HUES6 (cell line): ENCODE data around the gene CDK17.
"Not testable (repeated sequence)": the region's sequence is repeated elsewhere in the genome, so short reads cannot be mapped to it uniquely, and the experiment has no call there.

Experiments
- H3K27ac ChIP-seq: 2 replicates; pipeline ENCODE4 v1.7.0; 2013; ENCODE audit warnings: low read depth, mild to moderate bottlenecking, low read length, inconsistent platforms
- H3K27me3 ChIP-seq: 2 replicates; pipeline ENCODE4 v1.6.1; 2013; ENCODE audit warnings: low read length; ENCODE audit not compliant: control insufficient read depth, insufficient read depth
- H3K36me3 ChIP-seq: 2 replicates; pipeline ENCODE4 v1.6.1; 2013; ENCODE audit warnings: low read length; ENCODE audit not compliant: control insufficient read depth, insufficient read depth
- H3K4me1 ChIP-seq: 2 replicates; pipeline ENCODE4 v1.6.1; 2013; ENCODE audit warnings: low read length; ENCODE audit not compliant: control insufficient read depth, insufficient read depth
- H3K4me3 ChIP-seq: 2 replicates; pipeline ENCODE4 v1.5.1; 2013; ENCODE audit warnings: low read depth, low read length
- H3K9ac ChIP-seq: one replicate; pipeline ENCODE4 v1.6.1; 2013; ENCODE audit warnings: mild to moderate bottlenecking, low read length
- H3K9me3 ChIP-seq: 2 replicates; pipeline ENCODE4 v1.6.1; 2013; ENCODE audit warnings: low read depth, low read length; ENCODE audit not compliant: control insufficient read depth, insufficient read depth

Gene CDK17

DNA sequence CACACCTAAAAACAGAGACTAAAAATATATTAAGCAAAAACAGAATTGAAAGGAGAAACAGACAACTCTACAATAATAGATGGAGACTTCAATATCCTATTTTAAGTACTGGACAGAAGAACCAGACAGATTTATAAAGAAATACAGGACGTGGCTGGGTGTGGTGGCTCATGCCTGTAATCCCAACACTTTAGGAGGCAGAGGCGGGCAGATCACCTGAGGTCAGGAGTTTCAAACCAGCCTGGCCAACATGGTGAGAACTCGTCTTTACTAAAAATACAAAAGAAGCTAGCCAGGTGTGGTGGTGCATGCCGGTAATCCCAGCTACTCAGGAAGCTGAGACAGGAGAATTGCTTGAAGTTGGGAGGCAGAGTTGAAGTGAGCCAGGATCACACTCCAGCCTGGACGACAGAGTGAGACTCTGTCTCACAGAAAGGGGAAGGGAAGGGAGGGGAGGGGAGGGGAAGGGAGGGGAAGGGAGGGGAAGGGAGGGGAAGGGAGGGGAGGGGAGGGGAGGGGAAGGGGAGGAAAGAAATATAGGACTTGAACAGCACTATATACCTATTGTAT lies 53.0 kb downstream of the CDK17 start:
- Histone ChIP-seq H3K4me1 (peaks cover 1% of the 10 kb centered on the region; the same call in 1 of the 2 replicates), H3K9me3 (peaks cover 17% of the 10 kb centered on the region), H3K27ac (no peak overlapping the region), H3K9ac (no peak overlapping the region), H3K4me3 (no peak overlapping the region), H3K27me3 (no peaks in the 10 kb centered on the region), H3K36me3 (peaks cover 4% of the 10 kb centered on the region; the same call in 1 of the 2 replicates)

DNA sequence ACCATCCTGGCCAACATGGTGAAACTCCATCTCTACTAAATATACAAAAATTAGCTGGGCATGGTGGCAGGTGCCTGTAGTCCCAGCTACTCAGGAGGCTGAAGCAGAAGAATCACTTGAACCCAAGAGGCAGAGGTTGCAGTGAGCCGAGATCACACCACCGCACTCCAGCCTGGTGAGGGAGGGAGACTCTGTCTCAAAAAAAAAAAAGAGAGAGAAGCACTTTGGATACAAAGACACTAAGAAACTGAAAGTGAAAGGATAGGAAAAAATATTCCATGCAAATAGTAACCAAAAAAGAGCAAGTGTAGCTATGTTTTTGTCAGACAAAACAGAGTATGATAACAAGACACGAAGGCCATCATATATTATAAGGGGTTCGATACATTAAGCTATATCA lies 53.5 kb downstream of the CDK17 start:
- H3K9me3 ChIP-seq: peaks cover 17% of the 10 kb centered on the region
- H3K36me3 ChIP-seq, H3K4me3 ChIP-seq, H3K9ac ChIP-seq, H3K4me1 ChIP-seq, H3K27ac ChIP-seq, H3K27me3 ChIP-seq: not testable (repeated sequence)

DNA sequence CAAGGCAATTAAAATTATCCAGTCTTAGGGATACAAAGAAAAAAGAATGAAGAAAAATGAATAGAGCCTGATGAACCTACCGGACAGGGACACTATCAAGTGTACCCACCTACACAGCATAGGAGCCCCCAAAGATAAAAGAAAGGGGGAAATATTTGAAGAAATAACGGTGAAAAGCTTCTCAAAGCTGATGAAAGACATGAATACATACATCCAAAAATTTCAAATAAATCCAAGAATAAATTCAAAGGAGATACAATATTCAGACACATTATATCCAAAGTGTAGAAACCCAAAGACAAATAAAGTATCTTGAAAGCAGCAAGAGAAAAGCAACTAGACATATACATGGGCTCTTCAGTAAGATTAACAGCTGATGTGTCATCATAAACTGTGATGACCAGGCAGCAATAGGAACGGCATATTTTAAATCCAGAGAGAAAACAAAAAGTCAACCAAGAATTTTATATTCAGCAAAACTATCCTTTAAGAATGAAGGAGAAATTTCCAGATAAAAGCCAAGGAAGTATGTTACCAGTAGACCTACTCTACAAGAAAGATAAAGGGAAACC lies 56.0 kb downstream of the CDK17 start:
- peaks cover 17% of the 10 kb centered on the region for H3K9me3 ChIP-seq
- H3K27me3 ChIP-seq: no peaks in the 10 kb centered on the region
- H3K4me3 ChIP-seq: no peak overlapping the region
- H3K4me1 ChIP-seq: no peaks in the 10 kb centered on the region
- no peak overlapping the region for H3K9ac ChIP-seq
- no peak overlapping the region for H3K27ac ChIP-seq
- H3K36me3 ChIP-seq: peaks cover 4% of the 10 kb centered on the region; the same call in 1 of the 2 replicates

DNA sequence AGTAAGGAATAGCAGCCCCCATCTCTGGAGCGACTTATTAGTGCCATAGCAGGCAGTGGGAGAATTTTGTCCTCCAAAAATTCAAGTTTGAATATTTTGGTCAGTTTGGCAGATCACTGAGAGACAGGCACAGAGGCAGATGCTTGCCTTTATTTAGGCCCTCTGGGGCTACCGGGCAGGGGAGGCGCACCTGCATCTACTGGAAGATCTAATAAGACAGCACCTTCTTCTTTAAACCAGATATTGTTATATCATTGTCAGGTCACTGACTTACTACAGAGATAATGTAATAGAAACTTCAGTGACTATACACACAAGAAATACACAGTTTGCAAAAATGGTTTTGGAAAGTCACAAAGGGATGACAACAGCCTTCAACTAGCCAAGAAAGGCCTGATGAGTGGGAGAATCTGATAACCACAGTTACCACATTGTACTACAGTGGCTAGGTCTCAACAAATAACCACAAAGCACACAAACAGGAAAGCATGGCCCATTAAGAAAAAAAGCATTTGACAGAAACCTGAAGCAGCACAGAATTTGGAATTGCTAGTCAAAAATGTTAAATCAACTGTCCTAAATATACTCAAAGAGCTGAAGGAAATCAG lies 56.8 kb downstream of the CDK17 start:
- no peaks in the 10 kb centered on the region for H3K4me1 ChIP-seq
- peaks cover 17% of the 10 kb centered on the region for H3K9me3 ChIP-seq
- no peak overlapping the region for H3K4me3 ChIP-seq
- no peaks in the 10 kb centered on the region for H3K27me3 ChIP-seq
- H3K27ac ChIP-seq: no peak overlapping the region
- H3K36me3 ChIP-seq: peaks cover 4% of the 10 kb centered on the region; the same call in 1 of the 2 replicates
- no peak overlapping the region for H3K9ac ChIP-seq

DNA sequence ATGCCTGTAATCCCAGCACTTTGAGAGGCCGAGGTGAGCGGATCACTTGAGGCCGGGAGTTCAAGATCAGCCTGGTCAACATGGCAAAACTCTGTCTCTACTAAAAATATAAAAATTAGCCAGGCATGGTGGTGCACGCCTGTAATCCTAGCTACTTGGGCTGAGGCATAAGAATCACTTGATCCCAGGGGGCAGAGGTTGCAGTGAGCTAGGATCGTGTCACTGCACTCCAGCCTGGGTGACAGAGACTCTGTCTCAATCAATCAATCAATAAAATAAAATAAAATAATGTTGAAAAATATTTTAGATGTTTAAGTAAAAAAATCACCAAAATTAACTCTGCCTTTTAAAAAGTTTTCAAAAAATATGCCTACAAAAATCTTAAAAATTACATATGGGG lies 60.6 kb downstream of the CDK17 start:
- not testable (repeated sequence) for H3K36me3 ChIP-seq, H3K27me3 ChIP-seq, H3K4me1 ChIP-seq, H3K9ac ChIP-seq, H3K4me3 ChIP-seq, H3K27ac ChIP-seq
- peaks cover 20% of the 10 kb centered on the region for H3K9me3 ChIP-seq

DNA sequence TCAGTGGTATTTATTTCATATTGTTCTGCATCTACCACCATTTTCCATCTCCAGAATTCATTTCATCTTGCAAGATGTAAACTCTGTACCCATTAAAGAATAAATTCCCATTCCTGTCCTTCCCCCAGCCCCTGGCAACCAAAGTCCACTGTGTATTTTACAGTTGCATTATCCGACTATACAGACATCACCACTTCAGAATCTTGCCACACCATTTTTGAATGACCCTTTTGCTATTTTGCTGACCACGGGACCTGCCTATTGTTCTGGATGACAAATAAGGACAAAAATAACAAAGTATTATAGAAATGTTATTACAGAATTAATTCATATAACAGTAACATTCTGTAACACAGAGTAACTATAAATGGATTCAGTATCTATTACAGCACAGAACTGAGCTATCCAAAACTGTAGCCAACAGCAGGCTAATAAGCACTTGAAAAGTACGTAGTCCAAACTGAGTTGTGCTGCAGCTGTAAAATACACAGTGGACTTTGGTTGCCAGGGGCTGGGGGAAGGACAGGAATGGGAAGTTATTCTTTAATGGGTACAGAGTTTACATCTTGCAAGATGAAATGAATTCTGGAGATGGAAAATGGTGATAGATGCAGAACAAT lies 61.3 kb downstream of the CDK17 start:
- H3K36me3 ChIP-seq: no peaks in the 10 kb centered on the region
- H3K9me3 ChIP-seq: peaks cover 14% of the 10 kb centered on the region
- H3K27me3 ChIP-seq: no peaks in the 10 kb centered on the region
- H3K4me1 ChIP-seq: no peaks in the 10 kb centered on the region
- H3K27ac ChIP-seq: no peak overlapping the region
- no peak overlapping the region for H3K9ac ChIP-seq
- no peak overlapping the region for H3K4me3 ChIP-seq

DNA sequence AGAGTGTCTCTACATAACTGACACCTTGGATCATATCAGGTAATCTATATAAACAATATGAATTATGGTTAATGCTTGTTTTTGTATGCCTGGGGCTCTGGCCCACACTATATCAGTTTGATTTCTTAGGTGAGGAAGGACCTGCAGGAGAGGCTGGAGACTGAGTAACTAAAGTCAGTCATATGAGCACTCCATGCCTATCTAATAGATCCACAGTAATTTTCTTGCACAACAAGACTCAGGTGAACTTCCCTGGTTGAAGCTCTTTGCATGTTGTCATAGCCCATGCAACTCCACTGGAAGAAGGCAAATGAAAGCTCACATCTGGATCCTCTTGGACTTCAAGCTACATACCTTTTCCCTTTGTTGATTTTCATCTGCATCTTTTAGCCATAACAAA lies 62.3 kb downstream of the CDK17 start:
- Histone ChIP-seq H3K4me1 (no peaks in the 10 kb centered on the region), H3K9ac (no peak overlapping the region), H3K27ac (no peak overlapping the region), H3K4me3 (no peak overlapping the region), H3K27me3 (no peaks in the 10 kb centered on the region), H3K9me3 (peaks cover 12% of the 10 kb centered on the region), H3K36me3 (no peaks in the 10 kb centered on the region)

DNA sequence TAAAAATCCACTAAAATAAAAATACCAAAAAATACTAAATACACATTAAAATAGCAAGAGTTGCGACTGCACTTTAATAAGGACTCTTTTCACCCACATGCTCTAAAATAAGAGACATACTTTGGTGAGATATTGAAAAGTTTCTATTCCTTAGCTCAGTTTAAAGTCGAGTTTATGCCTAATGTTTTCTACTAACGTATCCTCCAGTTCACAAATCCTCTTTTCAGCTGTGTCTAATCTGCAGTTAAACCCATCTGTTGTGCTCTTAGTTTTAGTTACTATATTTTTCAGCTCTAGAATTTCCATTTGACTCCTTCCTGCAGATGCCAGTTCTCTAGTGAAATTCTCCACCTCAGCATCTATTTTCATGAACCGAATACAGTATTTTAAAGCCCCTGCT lies 63.8 kb downstream of the CDK17 start:
- Histone ChIP-seq H3K4me3 (no peak overlapping the region), H3K27ac (no peak overlapping the region), H3K9ac (no peak overlapping the region), H3K9me3 (peaks cover 12% of the 10 kb centered on the region), H3K36me3 (peaks cover 8% of the 10 kb centered on the region; the same call in 1 of the 2 replicates), H3K4me1 (no peaks in the 10 kb centered on the region), H3K27me3 (no peaks in the 10 kb centered on the region)

DNA sequence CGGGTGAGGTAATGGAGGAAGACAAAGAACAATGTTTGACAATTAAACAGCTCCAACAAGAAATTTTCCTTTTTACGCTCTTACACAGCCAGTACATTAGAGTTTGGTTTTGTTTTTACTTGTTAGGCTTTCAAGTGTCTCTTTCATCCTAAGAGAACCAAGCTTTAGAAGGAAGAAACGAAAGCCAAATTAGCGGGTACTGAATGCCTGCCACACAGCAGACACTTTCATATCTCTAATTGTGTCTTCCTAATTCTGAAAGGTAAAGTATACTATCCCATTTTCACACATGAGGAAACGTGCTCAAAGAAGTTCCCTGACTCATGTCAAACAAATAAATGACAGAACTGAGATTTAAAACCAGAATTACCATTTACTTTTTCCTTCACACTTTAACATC lies 65.0 kb downstream of the CDK17 start:
- Histone ChIP-seq H3K9me3 (peaks cover 12% of the 10 kb centered on the region), H3K9ac (no peak overlapping the region), H3K4me1 (no peaks in the 10 kb centered on the region), H3K27ac (no peak overlapping the region), H3K4me3 (no peak overlapping the region), H3K27me3 (no peaks in the 10 kb centered on the region), H3K36me3 (peaks cover 8% of the 10 kb centered on the region; the same call in 1 of the 2 replicates)

DNA sequence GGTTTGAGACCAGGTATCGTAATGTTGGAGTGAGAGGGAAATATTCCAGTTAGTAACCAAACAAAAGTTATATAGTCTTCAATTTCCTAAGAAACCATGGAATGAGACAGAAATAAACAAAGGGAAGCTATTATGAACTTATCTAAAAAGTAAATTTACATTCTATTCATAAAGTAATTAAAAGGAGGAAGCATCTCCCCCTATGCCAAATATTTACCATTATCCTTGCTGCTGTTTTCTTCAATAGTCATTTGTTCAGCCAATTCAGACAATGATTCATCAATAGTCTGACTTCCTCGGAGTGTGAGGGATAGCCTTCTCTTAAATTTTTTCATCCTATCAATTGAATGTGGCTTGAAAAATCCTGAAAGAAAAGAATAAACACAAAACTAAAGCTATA lies 65.7 kb downstream of the CDK17 start:
- Histone ChIP-seq H3K27ac (no peak overlapping the region), H3K36me3 (peaks cover 8% of the 10 kb centered on the region; the same call in 1 of the 2 replicates), H3K4me1 (no peaks in the 10 kb centered on the region), H3K9ac (no peak overlapping the region), H3K4me3 (no peak overlapping the region), H3K9me3 (peaks cover 12% of the 10 kb centered on the region), H3K27me3 (no peaks in the 10 kb centered on the region)

DNA sequence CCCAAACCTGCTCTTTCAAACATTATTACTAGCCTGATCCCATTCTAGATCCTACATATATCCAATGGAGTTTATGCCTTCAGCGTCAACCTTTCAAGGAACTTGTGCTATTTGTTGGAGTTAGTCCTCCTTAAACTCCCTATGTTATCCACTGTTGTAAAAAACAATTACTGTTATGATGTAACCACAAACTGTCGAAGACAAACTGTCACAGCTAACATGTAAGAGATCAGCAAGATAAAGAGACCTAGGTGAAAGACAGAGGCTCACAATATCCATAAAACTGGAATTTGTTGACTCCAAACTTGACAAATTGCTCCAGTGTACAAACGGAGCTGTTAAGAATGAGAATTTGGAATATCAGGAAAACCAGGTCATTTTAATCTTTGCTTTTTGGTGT lies 70.7 kb downstream of the CDK17 start:
- Histone ChIP-seq H3K36me3 (peaks cover 8% of the 10 kb centered on the region; the same call in 1 of the 2 replicates), H3K9ac (no peak overlapping the region), H3K4me1 (no peaks in the 10 kb centered on the region), H3K4me3 (no peak overlapping the region), H3K9me3 (no peaks in the 10 kb centered on the region), H3K27me3 (no peaks in the 10 kb centered on the region), H3K27ac (no peak overlapping the region)
